Choroid plexus epithelial cell (primary cell): ENCODE data around the gene NRSN2.

Experiments
- DNase-seq: peaks from one replicate; pipeline ENCODE4 v3.0.0-alpha.2; 2010; ENCODE audit warnings: low read depth
- H3K4me3 ChIP-seq: 2 replicates; pipeline ENCODE4 v1.5.1; 2011; ENCODE audit warnings: low read depth, mild to moderate bottlenecking, control low read depth, low read length, moderate library complexity
- TF ChIP-seq, protein P1 (sequence below): conservative IDR thresholded peaks from 2 replicates; pipeline ENCODE4 v1.5.1; 2011; ENCODE audit warnings: low read depth, mild to moderate bottlenecking, control low read depth, inconsistent platforms, low read length, moderate library complexity

NRSN2 gene

DNA sequence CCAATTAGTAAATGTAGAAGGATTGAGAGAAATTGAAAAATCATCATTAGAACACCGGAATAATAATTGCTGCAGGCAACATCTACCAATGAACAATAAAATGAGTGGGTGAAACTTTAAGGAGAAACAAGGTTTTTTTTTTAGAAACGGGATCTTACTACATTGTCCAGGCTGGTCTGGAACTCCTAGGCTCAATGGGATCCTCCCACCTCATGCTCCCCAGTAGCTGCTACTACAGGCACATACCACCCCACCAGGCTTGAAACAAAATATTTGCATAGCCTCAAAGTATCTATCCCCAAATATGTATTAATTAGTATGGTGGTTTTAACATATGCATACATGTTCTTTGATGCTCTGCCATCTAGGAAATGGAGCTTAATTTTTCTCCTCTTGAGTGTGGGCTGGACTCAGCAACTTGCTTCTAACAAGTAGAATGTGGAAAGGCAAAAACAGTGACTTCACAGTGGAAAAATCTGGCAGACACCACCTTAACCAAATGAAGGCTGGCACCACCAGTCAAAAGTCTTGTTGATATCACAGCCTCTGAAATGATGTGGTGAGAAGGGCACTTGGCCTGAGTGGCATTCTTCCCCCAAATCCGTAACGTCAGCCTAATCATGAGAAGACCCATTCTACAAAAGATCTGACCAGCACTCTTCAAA lies 12.1 kb downstream of the NRSN2 start:
- H3K4me3 ChIP-seq, result no peak overlapping the region
- DNase-seq, result no peak
- TF ChIP-seq, protein P1, sequence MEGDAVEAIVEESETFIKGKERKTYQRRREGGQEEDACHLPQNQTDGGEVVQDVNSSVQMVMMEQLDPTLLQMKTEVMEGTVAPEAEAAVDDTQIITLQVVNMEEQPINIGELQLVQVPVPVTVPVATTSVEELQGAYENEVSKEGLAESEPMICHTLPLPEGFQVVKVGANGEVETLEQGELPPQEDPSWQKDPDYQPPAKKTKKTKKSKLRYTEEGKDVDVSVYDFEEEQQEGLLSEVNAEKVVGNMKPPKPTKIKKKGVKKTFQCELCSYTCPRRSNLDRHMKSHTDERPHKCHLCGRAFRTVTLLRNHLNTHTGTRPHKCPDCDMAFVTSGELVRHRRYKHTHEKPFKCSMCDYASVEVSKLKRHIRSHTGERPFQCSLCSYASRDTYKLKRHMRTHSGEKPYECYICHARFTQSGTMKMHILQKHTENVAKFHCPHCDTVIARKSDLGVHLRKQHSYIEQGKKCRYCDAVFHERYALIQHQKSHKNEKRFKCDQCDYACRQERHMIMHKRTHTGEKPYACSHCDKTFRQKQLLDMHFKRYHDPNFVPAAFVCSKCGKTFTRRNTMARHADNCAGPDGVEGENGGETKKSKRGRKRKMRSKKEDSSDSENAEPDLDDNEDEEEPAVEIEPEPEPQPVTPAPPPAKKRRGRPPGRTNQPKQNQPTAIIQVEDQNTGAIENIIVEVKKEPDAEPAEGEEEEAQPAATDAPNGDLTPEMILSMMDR, result no peak

DNA sequence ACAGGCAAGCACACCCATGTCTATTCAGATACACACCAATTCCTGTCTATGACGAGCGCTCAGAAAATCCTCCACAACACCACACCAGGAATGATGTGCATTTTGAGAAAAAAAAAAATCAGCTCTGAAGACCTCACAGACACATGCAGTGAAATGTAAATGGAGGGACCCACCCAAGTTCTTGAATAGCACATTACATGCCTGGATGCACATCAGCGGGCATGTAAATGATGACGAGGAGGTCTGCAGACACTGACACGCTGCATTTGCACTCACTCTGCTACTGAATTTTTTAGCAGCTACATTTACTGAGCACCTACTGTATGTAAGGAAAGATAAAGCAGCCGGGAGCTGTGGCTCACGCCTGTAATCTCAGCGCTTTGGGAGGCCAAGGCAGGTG lies 14.7 kb downstream of the NRSN2 start:
- no peak for DNase-seq
- TF ChIP-seq, protein P1, result no peak
- H3K4me3 ChIP-seq, result no peak overlapping the region

DNA sequence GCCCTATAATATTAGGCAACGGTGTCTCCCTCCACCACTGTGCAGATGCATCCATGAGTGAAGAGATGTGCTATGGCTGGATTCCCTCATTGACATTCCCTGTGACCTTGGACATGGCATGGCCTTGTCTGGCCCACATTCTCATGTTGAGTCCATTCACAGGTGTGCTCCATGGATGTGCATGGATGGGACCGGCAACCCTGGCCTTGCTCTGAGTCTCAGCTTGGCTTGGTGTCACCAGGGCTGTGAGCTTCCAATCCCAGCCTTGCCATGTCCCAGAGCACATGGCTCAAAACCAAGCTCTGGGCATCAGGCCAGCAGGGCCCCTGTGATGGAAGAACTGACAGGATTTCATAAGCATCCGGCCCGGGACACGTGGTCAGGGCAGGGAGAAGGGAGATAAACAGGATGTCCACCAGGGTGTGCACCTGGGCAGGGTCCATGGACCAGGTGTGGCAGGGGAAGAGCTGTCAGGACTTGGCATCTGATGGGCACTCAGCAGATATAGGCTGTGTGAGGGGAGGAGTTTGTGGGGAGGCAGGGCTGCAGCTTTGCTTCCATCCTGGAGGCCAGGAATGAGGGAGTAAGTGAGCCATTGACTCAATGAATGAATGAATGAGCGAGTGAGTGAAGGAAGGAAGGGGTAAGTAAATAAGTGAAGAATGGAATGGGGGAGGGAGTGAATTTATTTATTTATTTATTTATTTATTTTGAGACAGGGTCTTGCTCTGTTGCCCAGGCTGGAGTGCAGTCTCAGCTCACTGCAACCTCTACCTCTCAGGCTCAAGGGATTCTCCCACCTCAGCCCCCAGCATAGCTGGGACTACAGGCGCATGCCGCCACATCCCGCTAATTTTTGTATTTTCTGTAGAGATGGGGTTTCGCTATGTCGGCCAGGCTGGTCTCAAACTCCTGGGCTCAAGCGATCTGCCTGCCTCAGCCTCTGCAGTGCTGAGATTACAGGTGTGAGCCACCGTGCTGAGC lies 15.7 kb downstream of the NRSN2 start:
- TF ChIP-seq, protein P1, result peak; percentile 74
- DNase-seq, result peak; percentile 97
- H3K4me3 ChIP-seq, result no peak overlapping the region

DNA sequence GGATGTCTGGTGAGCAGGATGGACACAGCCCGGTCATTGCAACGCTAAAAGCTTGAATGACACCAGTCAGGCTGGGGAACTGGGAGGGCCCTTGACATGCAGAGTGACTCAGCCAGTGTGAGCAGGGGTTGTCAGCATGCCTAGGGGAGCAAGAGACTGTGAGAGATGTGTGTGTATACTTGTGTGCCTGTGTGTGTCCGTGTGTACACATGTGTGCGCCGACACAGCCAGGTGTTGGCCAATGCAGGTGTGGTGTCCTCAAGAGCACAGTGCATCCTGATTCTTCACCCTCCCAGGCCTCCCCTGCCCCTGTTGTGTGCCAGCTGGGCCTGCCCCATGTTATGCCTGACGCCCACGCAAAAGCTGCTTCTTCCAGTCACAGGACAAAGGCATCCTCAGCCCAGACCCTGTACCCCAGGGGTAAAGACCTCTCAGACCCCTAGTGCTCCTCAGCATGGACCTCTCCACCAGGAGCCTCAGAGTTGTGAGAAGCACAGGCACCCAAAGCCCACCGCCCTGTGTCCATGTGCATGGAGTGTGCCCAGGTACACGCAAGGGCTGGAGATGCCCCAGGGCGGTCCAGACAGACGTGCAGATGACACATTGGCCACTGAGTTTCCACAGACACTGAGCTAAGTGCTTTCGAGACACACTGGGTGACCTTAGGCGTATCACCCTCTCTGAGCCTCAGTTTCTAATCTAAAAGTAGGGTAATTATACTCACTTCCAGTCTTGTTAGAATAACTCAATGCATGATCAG lies 16.6 kb downstream of the NRSN2 start:
- no peak overlapping the region for H3K4me3 ChIP-seq
- TF ChIP-seq, protein P1, result no peak
- no peak for DNase-seq

DNA sequence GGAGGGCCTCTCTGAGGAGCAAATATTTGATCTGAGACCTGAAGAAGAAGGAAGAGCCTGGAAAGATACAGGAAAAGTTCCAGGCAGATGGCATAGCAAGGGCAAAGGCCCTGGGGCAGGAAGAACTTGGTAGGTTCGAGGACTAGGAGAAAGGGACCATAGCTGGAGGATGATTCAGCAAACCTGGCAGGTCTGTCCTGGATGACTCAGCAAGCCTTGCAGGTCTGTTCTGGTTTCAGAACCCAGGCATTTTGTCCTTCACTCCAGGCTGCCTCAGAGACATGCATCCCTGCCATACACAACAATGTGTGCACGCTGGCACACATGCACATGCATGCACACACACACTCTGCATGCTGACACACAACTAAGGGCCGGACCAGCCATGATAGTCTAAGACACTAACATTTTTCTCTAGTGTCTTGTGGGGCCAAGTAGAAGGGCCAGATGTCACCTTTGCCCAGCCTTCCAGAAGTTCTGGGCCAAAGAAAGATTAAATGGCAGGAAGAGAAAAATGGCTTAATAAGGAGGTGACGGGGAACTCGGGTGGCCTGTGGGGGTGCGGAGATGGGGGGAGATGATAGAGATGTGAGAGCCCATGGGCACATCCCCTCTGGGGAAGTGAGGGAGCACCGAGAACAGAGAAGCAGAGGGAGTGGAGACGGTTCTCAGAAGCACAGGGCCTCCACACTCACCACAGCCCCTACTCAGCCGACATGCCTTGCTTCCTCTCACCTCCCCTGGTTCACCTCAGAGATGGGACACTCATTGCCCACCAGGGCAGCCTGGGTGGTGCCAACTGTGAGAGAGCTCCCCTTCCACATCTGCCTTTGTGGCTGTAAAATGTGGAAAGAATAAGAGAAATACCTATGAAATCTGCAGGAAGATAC lies 18.2 kb downstream of the NRSN2 start:
- H3K4me3 ChIP-seq, result no peak overlapping the region
- peak; percentile 54 for DNase-seq
- TF ChIP-seq, protein P1, result no peak

DNA sequence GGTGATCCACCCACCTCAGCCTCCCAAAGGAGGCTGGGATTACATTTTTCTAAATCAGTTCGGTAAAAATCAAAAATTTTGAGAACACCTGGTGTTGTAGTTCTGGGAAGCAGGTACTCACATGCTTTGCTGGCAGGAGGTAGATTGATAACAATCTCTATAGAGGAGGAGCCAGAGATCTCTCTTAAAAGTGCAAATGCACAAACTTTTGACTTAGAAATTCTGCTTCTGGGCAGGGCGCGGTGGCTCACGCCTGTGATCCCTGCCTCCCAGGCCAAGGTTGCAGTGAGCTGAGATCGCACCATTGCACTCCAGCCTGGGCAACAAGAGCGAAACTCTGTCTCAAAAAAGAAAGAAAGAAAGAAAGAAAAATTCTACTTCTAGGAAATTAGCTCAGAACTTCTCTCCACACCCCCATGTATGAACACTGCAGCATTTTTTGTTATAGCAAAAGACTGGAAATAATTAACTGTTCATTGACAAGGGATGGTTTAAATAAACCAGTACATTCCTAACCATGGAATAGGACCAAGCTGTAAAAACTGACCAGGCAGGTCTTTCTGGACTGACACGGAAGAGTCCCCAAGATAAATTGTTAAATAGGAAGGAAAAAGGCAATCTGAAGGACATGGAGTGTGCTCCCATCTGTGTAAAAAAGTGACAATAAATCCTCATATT lies 19.3 kb downstream of the NRSN2 start:
- DNase-seq, result no peak
- H3K4me3 ChIP-seq, result no peak overlapping the region
- TF ChIP-seq, protein P1, result no peak
